HCT116 (cell line): ENCODE results near the gene SUFU. TPM values are rescaled to one million over a fixed set of nuclear protein-coding genes. Genes with fewer than 3 reads are reported as not detected.

Experiments used
- ATAC-seq: fragments of 200-7000 bp; cut with Tn5 transposase; 2 replicates; pipeline ENCODE4 v1.9.1; 2020; ENCODE audit warnings: mild to moderate bottlenecking, moderate library complexity
- BruUV-seq: library from RNA; stranded (reverse); fragments of 400-500 nt; replicated peaks from 2 replicates; lab custom pipeline; 2021; lab: Mats Ljungman, UMichigan
- CTCF ChIA-PET: fragments of 300-600 bp; sonication (Branson Sonifier 250); formaldehyde crosslinking; loops from one replicate; lab custom pipeline; 2021; ENCODE audit warnings: antibody characterized with exemption; lab: Charles Lee
- POLR2A ChIA-PET: fragments of 300-600, 350-600 bp; sonication (Branson Sonifier 250); formaldehyde crosslinking; loops from one replicate; lab custom pipeline; 2021; ENCODE audit warnings: antibody characterized with exemption; lab: Charles Lee
- RAD21 ChIA-PET, 2 experiments: fragments of 300-600 bp; sonication (Branson Sonifier 250); formaldehyde crosslinking; loops; one replicate each; lab custom pipeline; 2023; ENCODE audit warnings: low total read pairs in 2 of 2; ENCODE audit not compliant: uncharacterized antibody in 2 of 2, unreplicated experiment in 2 of 2, low non-redundant PET in 1 of 2; lab: Charles Lee
- DNase-seq: peaks from one replicate; pipeline ENCODE4 v3.0.0-alpha.2; 2010; ENCODE audit warnings: low read depth, low spot score
- H2AFZ ChIP-seq: fragments of 200-600 bp; shearing (Covaris generic), sonication (generic); 2 replicates; pipeline ENCODE4 v1.6.1; 2017; ENCODE audit warnings: low read depth, mixed run types, mixed read lengths, antibody characterized with exemption, low read length; ENCODE audit not compliant: poor library complexity, severe bottlenecking
- H3K27ac ChIP-seq: 2 replicates; pipeline ENCODE4 v1.5.1; 2012; ENCODE audit warnings: low read depth, low read length
- H3K27me3 ChIP-seq: fragments of 200-600 bp; sonication (generic); 2 replicates; pipeline ENCODE4 v1.6.1; 2016; ENCODE audit warnings: mixed run types, low read length, mixed read lengths; ENCODE audit not compliant: insufficient read depth
- H3K36me3 ChIP-seq, 2 experiments: fragments of 200-500 bp in 1 of 2; fragments of 200-600 bp in 1 of 2; sonication (Bioruptor generic) in 1 of 2; sonication (generic) in 1 of 2; 2 replicates each; pipeline versions ENCODE4 v1.5.1 to v1.6.1; 2014 to 2016; ENCODE audit warnings: low read length in 2 of 2, inconsistent platforms in 1 of 2, mixed read lengths in 1 of 2, mixed run types in 1 of 2; ENCODE audit not compliant: insufficient read depth in 2 of 2, control insufficient read depth in 1 of 2
- H3K4me1 ChIP-seq, 2 experiments: fragments of 200-600 bp in 1 of 2; sonication (generic) in 1 of 2; 2 replicates each; pipeline versions ENCODE4 v1.5.1 to v1.6.1; 2012 to 2017; ENCODE audit warnings: low read length in 2 of 2, inconsistent platforms in 1 of 2, mild to moderate bottlenecking in 1 of 2, mixed read lengths in 1 of 2, mixed run types in 1 of 2, moderate library complexity in 1 of 2; ENCODE audit not compliant: insufficient read depth in 2 of 2, control insufficient read depth in 1 of 2
- H3K4me2 ChIP-seq: fragments of 200-600 bp; sonication (generic); 2 replicates; pipeline ENCODE4 v1.6.1; 2017; ENCODE audit warnings: mixed run types, low read length, mixed read lengths
- H3K4me3 ChIP-seq, 2 experiments: fragments of 200-600 bp in 1 of 2; sonication (generic) in 1 of 2; replicated peaks in 1 of 2; 2 replicates each; pipeline ENCODE4 v1.5.1; 2011 to 2016; ENCODE audit warnings: low read length in 2 of 2, control low read depth in 1 of 2, low read depth in 1 of 2, mild to moderate bottlenecking in 1 of 2, mixed read lengths in 1 of 2, mixed run types in 1 of 2
- H3K79me2 ChIP-seq: fragments of 200-600 bp; sonication (generic); 2 replicates; pipeline ENCODE4 v1.6.1; 2017; ENCODE audit warnings: mild to moderate bottlenecking, mixed run types, low read length, moderate library complexity, mixed read lengths; ENCODE audit not compliant: insufficient read depth
- H3K9ac ChIP-seq: fragments of 200-600 bp; sonication (generic); 2 replicates; pipeline ENCODE4 v1.6.1; 2016; ENCODE audit warnings: low read length, mixed read lengths
- H3K9me2 ChIP-seq: fragments of 200-600 bp; sonication (generic), shearing (Covaris generic); 2 replicates; pipeline ENCODE4 v1.6.1; 2017; ENCODE audit warnings: mixed run types, mild to moderate bottlenecking, moderate library complexity; ENCODE audit not compliant: insufficient read depth
- H3K9me3 ChIP-seq, 2 experiments: fragments of 200-500 bp in 1 of 2; fragments of 200-600 bp in 1 of 2; sonication (Bioruptor generic) in 1 of 2; sonication (generic) in 1 of 2; 2 replicates each; pipeline ENCODE4 v1.6.1; 2014 to 2017; ENCODE audit warnings: low read length in 2 of 2, mixed read lengths in 2 of 2, inconsistent platforms in 1 of 2, low read depth in 1 of 2, mild to moderate bottlenecking in 1 of 2, mixed run types in 1 of 2, moderate library complexity in 1 of 2; ENCODE audit not compliant: control insufficient read depth in 1 of 2, insufficient read depth in 1 of 2
- H4K20me1 ChIP-seq: fragments of 200-600 bp; sonication (generic), shearing (Covaris generic); 2 replicates; pipeline ENCODE4 v1.6.1; 2017; ENCODE audit warnings: mixed run types, mild to moderate bottlenecking, moderate library complexity; ENCODE audit not compliant: insufficient read depth
- EGR1 ChIP-seq: IDR thresholded peaks from 2 replicates; pipeline ENCODE4 v1.6.1; 2012; ENCODE audit warnings: low read depth
- JUND ChIP-seq: IDR thresholded peaks from 2 replicates; pipeline ENCODE4 v1.6.1; 2012
- SP1 ChIP-seq: IDR thresholded peaks from 2 replicates; pipeline ENCODE4 v1.6.1; 2012; ENCODE audit warnings: low read depth
- TCF7L2 ChIP-seq: IDR thresholded peaks from 2 replicates; pipeline ENCODE4 v1.7.0; 2011; ENCODE audit warnings: borderline replicate concordance, inconsistent platforms; ENCODE audit not compliant: insufficient read depth, insufficient read length; ENCODE audit errors: extremely low read depth
- ZFX ChIP-seq: fragments of 450-650 bp; IDR thresholded peaks from 2 replicates; pipeline ENCODE4 v1.6.1; 2017
- intact Hi-C: fragments of 100-400 bp; cut with micrococcal nuclease; formaldehyde crosslinking; loops from 2 replicates; pipeline ENCODE4 v1.10.0; 2022
- total RNA-seq: library from RNA; stranded (reverse); gene quantifications from one replicate; pipeline ENCODE4 v1.2.1, GENCODE V29; 2021; ENCODE audit not compliant: unreplicated experiment

The SUFU gene
- total RNA-seq, 1 experiment from 2014 or later, result 18.8 TPM

GRCh38 chr10:102479651-102480050 is 24.1 kb upstream of the SUFU start:
- ATAC-seq, result no peak
- no peak for DNase-seq
- H3K9ac ChIP-seq, result no peak overlapping the region
- ChIA-PET RAD21 (interaction anchor here in 1 of 2 experiments (1.3 kb wide), 1 partner anchor 48 kb away, joined by 3 read pairs; the partner anchor contains the start of gene CUEDC2), POLR2A (no interaction called here), CTCF (interaction anchor here (1.1 to 4.1 kb wide), 11 partner anchors 18 to 310 kb away, joined by 3 to 43 read pairs (median 14); partner anchors contain the start of genes ELOVL3 and NFKB2)
- H3K79me2 ChIP-seq, result no peaks in the 10 kb centered on the region
- H4K20me1 ChIP-seq, result no peaks in the 10 kb centered on the region
- peaks cover 38 to 48% of the 10 kb centered on the region in 2 experiments; a peak in 3 of 4 replicates for H3K36me3 ChIP-seq
- no peak overlapping the region for H3K4me2 ChIP-seq
- BruUV-seq, result no TSS peak
- no peak overlapping the region for H2AFZ ChIP-seq
- H3K4me1 ChIP-seq, result no peaks in the 10 kb centered on the region
- H3K9me3 ChIP-seq, result no peaks in the 10 kb centered on the region
- intact Hi-C loops, result loop anchor here (1.0 to 2.0 kb wide), 4 partner anchors 59 to 310 kb away; partner anchors contain the start of gene FBXL15
- no peaks in the 10 kb centered on the region for H3K27me3 ChIP-seq
- H3K4me3 ChIP-seq, result no peak overlapping the region
- H3K9me2 ChIP-seq, result no peaks in the 10 kb centered on the region
- no peak overlapping the region for H3K27ac ChIP-seq
- TF ChIP-seq TCF7L2 (no peak), EGR1 (no peak), JUND (no peak), ZFX (no peak)
- TF ChIP-seq, all 23 proteins: peak for 0

GRCh38 chr10:102480396-102480795 is 23.4 kb upstream of the SUFU start:
- Histone ChIP-seq H3K79me2 (no peaks in the 10 kb centered on the region), H3K9me3 (no peaks in the 10 kb centered on the region), H3K9ac (no peak overlapping the region), H2AFZ (no peak overlapping the region), H3K9me2 (no peaks in the 10 kb centered on the region), H3K27ac (no peak overlapping the region), H3K4me1 (no peaks in the 10 kb centered on the region), H3K4me2 (no peak overlapping the region), H3K4me3 (no peak overlapping the region), H4K20me1 (no peaks in the 10 kb centered on the region), H3K27me3 (no peaks in the 10 kb centered on the region), H3K36me3 (peaks cover 45 to 50% of the 10 kb centered on the region in 2 experiments; a peak in 3 of 4 replicates)
- BruUV-seq, result no TSS peak
- ATAC-seq (no peak), DNase-seq (no peak)
- TF ChIP-seq SP1, result no peak
- CTCF ChIA-PET, result interaction anchor here (0.6 to 4.1 kb wide), 5 partner anchors 18 to 250 kb away, joined by 3 to 43 read pairs (median 18); no protein-coding TSS in a partner anchor
- intact Hi-C loops, result no loop called here
- RAD21 ChIA-PET, result no interaction called here
- POLR2A ChIA-PET, result no interaction called here
